GM12801 (cell line): ENCODE data around the gene HSDL2.

ENCODE experiments used
- CTCF ChIP-seq: IDR thresholded peaks from one replicate; pipeline ENCODE4 v1.5.1; 2011; ENCODE audit warnings: control low read depth; ENCODE audit not compliant: insufficient read length; ENCODE audit errors: extremely low read depth

HSDL2 gene

GRCh38 chr9:112484607-112485006 lies 104.7 kb downstream of the HSDL2 start:
- no peak for TF ChIP-seq CTCF

- no peak for TF ChIP-seq CTCF
Measured at GRCh38 chr9:112485574-112485973, 105.7 kb downstream of the HSDL2 start.

GRCh38 chr9:112486221-112487007 lies 106.5 kb downstream of the HSDL2 start, which contains the start of gene KIAA1958:
Gene KIAA1958, plus strand, starts transcription at chr9:112486827. Its CDS starts 87,254 bp downstream, at chr9:112574081.
- TF ChIP-seq CTCF: no peak

- no peak for TF ChIP-seq CTCF
Measured at GRCh38 chr9:112487008-112487798, 107.3 kb downstream of the HSDL2 start.

GRCh38 chr9:112487799-112488340 lies 108.0 kb downstream of the HSDL2 start:
- no peak for TF ChIP-seq CTCF

- no peak for TF ChIP-seq CTCF
Measured at GRCh38 chr9:112489039-112489546, 109.2 kb downstream of the HSDL2 start.
